ENCODE results near the gene KIDINS220.

DNA sequence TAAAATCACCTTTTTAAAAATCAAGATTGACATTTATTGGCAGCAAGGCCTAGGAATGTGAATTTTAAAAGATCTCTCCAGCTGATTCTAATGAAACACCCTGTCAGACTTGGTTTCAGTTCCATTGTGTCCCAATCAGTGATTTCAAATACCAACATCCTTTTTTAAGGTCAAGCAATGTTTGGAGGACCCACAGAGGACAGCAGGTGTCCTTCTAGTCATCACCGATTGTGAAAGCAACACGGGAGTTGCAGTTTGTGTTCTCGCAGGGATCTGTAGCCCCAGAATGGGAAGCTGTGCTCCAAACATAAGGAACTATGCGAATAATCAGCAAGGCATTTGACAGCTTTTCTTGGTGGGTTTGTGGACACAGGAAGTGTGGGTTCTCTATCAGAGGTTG, 4.5 kb upstream of the KIDINS220 start:
- TF ChIP-seq, protein P1, sequence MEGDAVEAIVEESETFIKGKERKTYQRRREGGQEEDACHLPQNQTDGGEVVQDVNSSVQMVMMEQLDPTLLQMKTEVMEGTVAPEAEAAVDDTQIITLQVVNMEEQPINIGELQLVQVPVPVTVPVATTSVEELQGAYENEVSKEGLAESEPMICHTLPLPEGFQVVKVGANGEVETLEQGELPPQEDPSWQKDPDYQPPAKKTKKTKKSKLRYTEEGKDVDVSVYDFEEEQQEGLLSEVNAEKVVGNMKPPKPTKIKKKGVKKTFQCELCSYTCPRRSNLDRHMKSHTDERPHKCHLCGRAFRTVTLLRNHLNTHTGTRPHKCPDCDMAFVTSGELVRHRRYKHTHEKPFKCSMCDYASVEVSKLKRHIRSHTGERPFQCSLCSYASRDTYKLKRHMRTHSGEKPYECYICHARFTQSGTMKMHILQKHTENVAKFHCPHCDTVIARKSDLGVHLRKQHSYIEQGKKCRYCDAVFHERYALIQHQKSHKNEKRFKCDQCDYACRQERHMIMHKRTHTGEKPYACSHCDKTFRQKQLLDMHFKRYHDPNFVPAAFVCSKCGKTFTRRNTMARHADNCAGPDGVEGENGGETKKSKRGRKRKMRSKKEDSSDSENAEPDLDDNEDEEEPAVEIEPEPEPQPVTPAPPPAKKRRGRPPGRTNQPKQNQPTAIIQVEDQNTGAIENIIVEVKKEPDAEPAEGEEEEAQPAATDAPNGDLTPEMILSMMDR (IDR thresholded peaks at IDR 0.05; ENCODE audit: insufficient read depth, low read depth, low read length): no peak
- TF ChIP-seq EZH2 (IDR thresholded peaks at IDR 0.05; ENCODE audit: insufficient read depth, low read length): no peak
